Measurements from ENCODE around the gene OSBPL10. TPM values are rescaled to one million over a fixed set of nuclear protein-coding genes. Genes with fewer than 3 reads are reported as not detected.

OSBPL10 gene
- total and polyA plus RNA-seq, 2 of the 8 experiments (the other 6 are each of a cell fraction or from before 2014, with no cell fraction given) = 26.2 to 86.7 TPM

- Histone ChIP-seq H3K4me1 (replicated peaks in 1 of 4; ENCODE audit: control insufficient read depth in 3 of 4, insufficient read depth in 4 of 4, low read length in 3 of 4) (peaks cover 0 to 6% (median 2%) of the 10 kb centered on the region in 4 experiments; a peak in 2 of 7 replicates), H3K14ac (ENCODE audit: insufficient read length) (no peak overlapping the region), H3K56ac (replicated peaks; ENCODE audit: insufficient read length, low read depth, low read length) (no peak overlapping the region), H2AFZ (ENCODE audit: low read length) (no peak overlapping the region), H3K79me2 (ENCODE audit: control insufficient read depth in 1 of 2, insufficient read depth in 2 of 2, low read length in 2 of 2) (no peaks in the 10 kb centered on the region), H3K18ac (ENCODE audit: extremely low read depth, low read length) (no peak overlapping the region; the same call in 1 of the 2 replicates), H2BK5ac (ENCODE audit: low read depth, low read length) (no peak overlapping the region), H4K8ac (ENCODE audit: extremely low read depth, insufficient read depth, low read length) (no peak overlapping the region), H3K9ac (replicated peaks in 1 of 4; ENCODE audit: extremely low read depth in 1 of 4, low read depth in 3 of 4, low read length in 3 of 4) (no peak overlapping the region), H3K23me2 (ENCODE audit: low read depth, low read length) (no peaks in the 10 kb centered on the region), H2AK5ac (ENCODE audit: low read depth, low read length) (no peak overlapping the region), H3K4me2 (ENCODE audit: insufficient read depth in 1 of 2, low read depth in 2 of 2, low read length in 2 of 2) (no peak overlapping the region), H3K79me1 (ENCODE audit: low read depth, low read length) (peaks cover 5% of the 10 kb centered on the region; the same call in 1 of the 2 replicates), H4K20me1 (replicated peaks in 1 of 2; ENCODE audit: control insufficient read depth in 1 of 2, insufficient read depth in 2 of 2, low read length in 2 of 2) (no peaks in the 10 kb centered on the region), H3K23ac (ENCODE audit: insufficient read length) (no peak overlapping the region), H4K5ac (ENCODE audit: insufficient read length, low read depth, low read length) (no peak overlapping the region), H4K91ac (replicated peaks; ENCODE audit: insufficient read length, low read length) (no peak overlapping the region), H3K9me3 (ENCODE audit: insufficient read depth in 2 of 2, low read depth in 1 of 2, low read length in 1 of 2) (no peaks in the 10 kb centered on the region), H2BK15ac (ENCODE audit: low read length) (no peak overlapping the region), H3K36me3 (ENCODE audit: control insufficient read depth in 2 of 4, insufficient read depth in 4 of 4, low read length in 3 of 4) (peaks cover 0 to 5% (median 1%) of the 10 kb centered on the region in 4 experiments; a peak in 1 of 8 replicates), H3K4me3 (ENCODE audit: extremely low read depth in 1 of 4, insufficient read depth in 2 of 4, low read depth in 3 of 4, low read length in 4 of 4) (no peak overlapping the region), H3K4ac (replicated peaks; ENCODE audit: insufficient read length, low read depth, low read length) (no peak overlapping the region), H3K27me3 (replicated peaks in 1 of 4; ENCODE audit: control insufficient read depth in 3 of 4, extremely low read depth in 1 of 4, insufficient read depth in 3 of 4, low read length in 3 of 4) (no peaks in the 10 kb centered on the region), H2BK20ac (ENCODE audit: low read length) (no peak overlapping the region), H3K27ac (ENCODE audit: low read depth, low read length) (no peak overlapping the region), H2BK12ac (ENCODE audit: low read depth, low read length) (no peak overlapping the region), H2BK120ac (replicated peaks; ENCODE audit: low read depth, low read length) (no peak overlapping the region)
- TF ChIP-seq GABPA (IDR thresholded peaks at IDR 0.05; ENCODE audit: borderline replicate concordance, insufficient read depth, low read length) (no peak), TAF7 (optimal IDR thresholded peaks at IDR 0.05; ENCODE audit: borderline replicate concordance, low read depth, low read length) (no peak)
- 92% methylated on average over 8 of the region's 8 CpGs; no CpG with 5 or more reads in 1 of the 2 experiments for WGBS, 2 experiments (ENCODE audit: extremely low coverage in 1 of 2, insufficient coverage in 1 of 2, insufficient read length in 1 of 2, insufficient replicate concordance in 2 of 2, low coverage in 1 of 2, low lambda C conversion rate in 2 of 2, missing lambda C conversion rate in 1 of 2)
- ChIA-PET POLR2A (ENCODE audit: partially characterized antibody) (interaction anchor here (1.0 kb wide), 1 partner anchor 14 kb away, joined by 3 read pairs; no protein-coding TSS in a partner anchor), CTCF (ENCODE audit: partially characterized antibody) (interaction anchor here (1.4 kb wide), 1 partner anchor 19 kb away, joined by 3 read pairs; no protein-coding TSS in a partner anchor)
- DNase-seq (ENCODE audit: low read depth in 1 of 2, low spot score in 2 of 2) (no peak), FAIRE-seq (no peak)
Observed at GRCh38 chr3:31676556-31676955, 304.5 kb downstream of the OSBPL10 start.
